LHCN-M2 (cell line): ENCODE measurements around the gene CENPO. TPM values are rescaled to one million over a fixed set of nuclear protein-coding genes. Genes with fewer than 3 reads are reported as not detected.

ENCODE experiments used
- DNase-seq: peaks from one replicate; pipeline ENCODE4 v3.0.0-alpha.2; 2012; ENCODE audit warnings: low read depth
- total RNA-seq: library from RNA; depleted of rRNA; stranded (reverse); fragments of >200 nt; gene quantifications from 2 replicates; pipeline ENCODE4 v1.2.3, GENCODE V29; 2014; rRNA removed

CENPO gene
- total RNA-seq, 1 experiment from 2014 or later = 56.1 TPM

DNA sequence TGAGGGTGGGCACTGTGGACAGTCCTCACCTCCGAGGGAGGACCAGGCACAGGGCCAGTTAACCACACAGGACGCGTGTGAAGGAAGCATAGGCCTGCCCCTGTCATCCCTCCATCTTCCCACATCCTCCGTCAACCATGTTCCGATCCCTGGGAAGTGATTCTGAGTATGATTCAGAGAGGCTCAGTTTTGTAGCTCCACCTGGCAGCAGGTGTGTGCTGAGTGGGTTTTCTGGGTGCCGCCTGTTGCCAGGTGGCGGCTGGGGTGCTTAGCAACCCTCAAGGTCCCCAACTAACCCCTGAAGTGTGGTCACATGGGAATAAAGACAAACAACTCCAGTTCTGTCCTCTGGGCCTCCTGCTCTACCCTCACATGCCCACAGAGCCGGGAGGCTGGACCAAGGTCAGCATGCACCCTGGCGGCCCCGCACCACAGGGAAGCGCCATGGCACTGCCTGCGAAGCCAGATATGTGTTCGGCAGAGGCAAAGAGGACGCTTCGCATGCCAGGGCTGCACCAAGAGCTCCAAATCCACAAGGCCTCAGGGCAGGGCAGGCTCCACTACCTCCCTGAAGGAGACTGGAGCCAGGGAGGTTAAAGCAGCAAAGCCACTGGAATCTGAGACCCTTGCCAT is 66.9 kb downstream of the CENPO start:
- DNase-seq = no peak

- no peak for DNase-seq
These were observed 67.4 kb downstream of the CENPO start for GRCh38 chr2:24860631-24861030.

DNA sequence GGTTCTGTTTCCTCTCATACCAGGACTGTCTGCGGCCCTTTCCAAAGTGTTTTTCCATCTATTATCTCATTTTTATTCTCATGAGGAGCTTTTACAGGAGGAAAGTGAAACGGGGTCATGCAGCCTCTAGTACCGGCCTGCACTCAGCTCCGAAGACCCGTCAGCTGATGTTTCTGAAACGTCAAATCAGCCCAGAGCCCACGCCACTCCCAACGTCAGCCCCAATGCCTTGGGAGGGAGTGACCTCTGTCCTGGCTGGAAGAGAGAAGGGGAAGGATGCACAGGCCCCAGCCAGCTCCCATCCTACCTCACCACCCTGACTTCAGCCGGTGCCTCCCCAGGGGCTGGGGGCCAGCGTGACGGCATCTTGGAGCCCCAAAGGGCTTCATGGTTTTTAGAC is 68.3 kb downstream of the CENPO start:
- no peak for DNase-seq

- DNase-seq = no peak
These were observed 70.4 kb downstream of the CENPO start for GRCh38 chr2:24863641-24864040.

DNA sequence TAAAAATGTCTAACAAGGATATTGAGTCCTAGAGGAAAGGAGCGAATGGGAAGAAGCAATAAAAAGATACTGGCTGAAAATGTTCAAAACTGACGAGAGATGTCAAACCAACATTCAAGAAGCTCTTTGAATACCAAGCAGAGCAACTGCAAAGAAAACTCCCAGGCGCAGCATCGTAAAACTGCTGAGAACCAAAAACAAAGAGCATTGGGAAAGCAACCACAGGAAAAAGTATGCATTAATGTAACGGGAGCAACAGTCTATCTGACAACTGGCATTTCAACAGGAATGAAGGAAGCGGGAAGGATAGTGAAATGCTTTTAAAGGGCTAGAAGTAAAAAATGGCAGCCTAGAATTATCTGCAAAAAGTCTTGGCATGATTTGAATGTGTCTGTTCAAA is 73.7 kb downstream of the CENPO start:
- DNase-seq = no peak

DNA sequence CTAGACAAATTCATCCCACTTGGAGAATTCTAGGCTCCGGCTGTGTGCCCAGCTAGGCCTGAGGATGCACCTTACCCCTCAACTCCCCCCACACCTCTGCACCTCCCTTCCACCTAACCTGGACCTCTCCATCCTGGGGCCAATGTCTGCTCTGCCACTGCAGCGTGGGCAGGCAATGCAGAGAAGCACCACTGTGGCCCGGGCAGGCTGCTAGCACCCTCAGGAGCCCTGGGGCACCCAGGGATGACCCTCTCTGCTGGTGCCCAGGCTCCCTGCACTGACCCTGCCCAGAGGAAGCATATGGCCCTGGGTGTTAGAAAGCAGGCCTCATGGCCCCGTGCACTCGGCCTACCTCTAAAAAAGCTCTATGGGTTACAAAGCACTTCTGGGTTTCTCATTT is 77.2 kb downstream of the CENPO start:
- no peak for DNase-seq

DNA sequence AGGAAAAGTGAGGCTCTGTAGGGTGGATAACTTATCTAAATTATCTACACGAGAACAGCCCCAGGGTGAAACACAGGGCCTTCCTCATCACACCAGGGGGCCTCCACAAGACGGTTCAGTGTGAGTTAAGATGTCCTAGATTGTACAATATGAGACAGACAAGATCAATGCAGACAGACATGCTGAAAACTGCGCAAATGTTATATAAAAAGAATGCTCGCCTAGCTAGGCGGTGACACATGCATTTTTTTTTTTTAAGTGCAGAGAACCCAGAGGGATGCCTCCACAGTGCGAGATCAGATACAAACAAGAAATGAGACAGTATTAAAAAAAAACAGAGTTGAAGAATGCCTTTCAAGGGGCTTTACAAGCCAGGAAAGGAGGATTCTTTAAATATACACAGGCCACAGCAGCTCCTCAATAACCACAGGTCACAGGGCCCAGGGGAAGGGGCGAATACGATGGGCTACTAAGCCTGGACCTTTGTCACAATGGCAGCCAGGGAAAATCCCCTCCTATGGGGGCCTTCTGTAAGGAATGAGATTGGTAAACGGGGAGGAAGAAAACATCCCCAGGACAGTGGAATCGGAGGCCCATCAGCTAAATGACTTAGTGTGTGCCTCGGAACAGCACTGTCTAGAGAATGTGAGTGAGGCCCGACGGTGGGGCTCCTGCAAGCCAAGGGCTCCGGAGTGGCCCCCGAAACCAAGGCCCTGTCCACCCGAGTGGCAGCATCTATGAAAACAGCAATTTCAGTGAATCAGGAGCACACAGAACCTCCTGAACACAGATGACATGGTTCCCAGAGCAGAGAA is 77.9 kb downstream of the CENPO start:
- DNase-seq = no peak

DNA sequence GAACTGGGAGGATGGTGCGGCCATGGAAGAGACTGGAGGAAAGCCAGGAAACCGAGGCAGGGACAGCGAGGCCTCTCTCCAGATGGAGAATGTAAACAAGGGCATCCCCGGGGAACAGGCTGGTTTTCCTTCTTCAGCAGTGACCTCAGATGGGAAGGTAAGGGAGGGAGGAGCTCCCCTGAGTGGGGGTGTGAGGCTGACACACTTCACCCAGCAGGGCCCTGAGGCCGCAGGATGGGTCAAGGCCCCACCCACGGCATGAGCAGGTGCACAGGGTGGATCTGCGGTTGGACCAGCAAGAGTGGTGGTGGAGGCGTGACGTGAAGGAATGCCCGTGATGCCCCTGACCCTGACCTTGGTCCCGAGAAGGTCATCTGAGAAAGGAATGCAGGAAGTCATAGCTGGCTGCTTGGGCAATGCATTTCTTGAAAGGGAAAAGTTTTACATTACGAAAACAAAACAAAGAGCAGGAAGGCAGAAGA is 78.7 kb downstream of the CENPO start:
- DNase-seq = no peak

Other genes with a start within 250 kb of the CENPO start
- 15.1 and 28.4 TPM in 2 replicates for gene PTRHD1, start within 50 bp of the CENPO start, total RNA-seq
- gene ADCY3, start 126.8 kb downstream of the CENPO start, total RNA-seq = 23.3 and 24.7 TPM in 2 replicates
- gene DNAJC27, start 178.5 kb downstream of the CENPO start, total RNA-seq = 4.2 and 5.6 TPM in 2 replicates
- 0.34 and 0.51 TPM in 2 replicates for gene EFR3B, start 248.7 kb downstream of the CENPO start, total RNA-seq